Measurements from ENCODE around the gene SHISA2.
"Not testable (repeated sequence)": the region's sequence is repeated elsewhere in the genome, so short reads cannot be mapped to it uniquely, and the experiment has no call there.

Gene SHISA2

GRCh38 chr13:26051657-26052311, at the start of gene SHISA2:
Gene SHISA2, minus strand, starts transcription at chr13:26052016. Its CDS starts 1,041 bp downstream, at chr13:26050975.
- no peaks in the 10 kb centered on the region for H3K79me2 ChIP-seq (ENCODE audit: control insufficient read depth, insufficient read depth, low read length, unreplicated experiment)
- H3K4me3 ChIP-seq (ENCODE audit: low read depth, low read length): peak within 1 kb of the TSS; percentile 63
- no peak within 1 kb of the TSS for H2AFZ ChIP-seq (ENCODE audit: low read length, unreplicated experiment)
- H3K4me1 ChIP-seq (ENCODE audit: control insufficient read depth, insufficient read depth, low read length, unreplicated experiment): no peaks in the 10 kb centered on the region
- no peaks in the 10 kb centered on the region for H3K36me3 ChIP-seq (ENCODE audit: insufficient read depth, low read length)
- H3K27me3 ChIP-seq (ENCODE audit: insufficient read depth, low read length): peaks cover 73% of the 10 kb centered on the region
- no peak within 1 kb of the TSS for H3K27ac ChIP-seq (ENCODE audit: low read depth, low read length)

- Histone ChIP-seq H2AFZ (ENCODE audit: low read length, unreplicated experiment) (no peak overlapping the region), H3K4me1 (ENCODE audit: control insufficient read depth, insufficient read depth, low read length, unreplicated experiment) (no peaks in the 10 kb centered on the region), H3K27me3 (ENCODE audit: insufficient read depth, low read length) (peaks cover 28% of the 10 kb centered on the region; the same call in 1 of the 2 replicates), H3K27ac (ENCODE audit: low read depth, low read length) (no peak overlapping the region), H3K4me3 (ENCODE audit: low read depth, low read length) (no peak overlapping the region), H3K79me2 (ENCODE audit: control insufficient read depth, insufficient read depth, low read length, unreplicated experiment) (no peaks in the 10 kb centered on the region), H3K36me3 (ENCODE audit: insufficient read depth, low read length) (no peaks in the 10 kb centered on the region)
Observed at GRCh38 chr13:26095846-26096610, 44.2 kb upstream of the SHISA2 start.

GRCh38 chr13:26095338-26095737, 43.5 kb upstream of the SHISA2 start:
- Histone ChIP-seq H3K79me2 (ENCODE audit: control insufficient read depth, insufficient read depth, low read length, unreplicated experiment) (no peaks in the 10 kb centered on the region), H3K36me3 (ENCODE audit: insufficient read depth, low read length) (no peaks in the 10 kb centered on the region), H2AFZ (ENCODE audit: low read length, unreplicated experiment) (no peak overlapping the region), H3K4me3 (ENCODE audit: low read depth, low read length) (no peak overlapping the region), H3K4me1 (ENCODE audit: control insufficient read depth, insufficient read depth, low read length, unreplicated experiment) (no peaks in the 10 kb centered on the region), H3K27me3 (ENCODE audit: insufficient read depth, low read length) (peaks cover 28% of the 10 kb centered on the region; the same call in 1 of the 2 replicates), H3K27ac (ENCODE audit: low read depth, low read length) (no peak overlapping the region)

- H3K36me3 ChIP-seq (ENCODE audit: insufficient read depth, low read length); H2AFZ ChIP-seq (ENCODE audit: low read length, unreplicated experiment); H3K4me1 ChIP-seq (ENCODE audit: control insufficient read depth, insufficient read depth, low read length, unreplicated experiment); H3K27ac ChIP-seq (ENCODE audit: low read depth, low read length); H3K4me3 ChIP-seq (ENCODE audit: low read depth, low read length); H3K79me2 ChIP-seq (ENCODE audit: control insufficient read depth, insufficient read depth, low read length, unreplicated experiment): not testable (repeated sequence)
- H3K27me3 ChIP-seq (ENCODE audit: insufficient read depth, low read length): peaks cover 20% of the 10 kb centered on the region; the same call in 1 of the 2 replicates
Observed at GRCh38 chr13:26076821-26077220, 25.0 kb upstream of the SHISA2 start.

GRCh38 chr13:26075498-26075897, 23.7 kb upstream of the SHISA2 start:
- Histone ChIP-seq H3K79me2 (ENCODE audit: control insufficient read depth, insufficient read depth, low read length, unreplicated experiment) (no peaks in the 10 kb centered on the region), H3K27me3 (ENCODE audit: insufficient read depth, low read length) (0 out of 2 replicates have a peak, but pooled peaks cover 10% of the 10 kb centered on the region), H3K36me3 (ENCODE audit: insufficient read depth, low read length) (no peaks in the 10 kb centered on the region), H2AFZ (ENCODE audit: low read length, unreplicated experiment) (no peak overlapping the region), H3K4me3 (ENCODE audit: low read depth, low read length) (no peak overlapping the region), H3K4me1 (ENCODE audit: control insufficient read depth, insufficient read depth, low read length, unreplicated experiment) (no peaks in the 10 kb centered on the region), H3K27ac (ENCODE audit: low read depth, low read length) (no peak overlapping the region)

GRCh38 chr13:26074706-26075105, 22.9 kb upstream of the SHISA2 start:
- H3K4me3 ChIP-seq (ENCODE audit: low read depth, low read length): peak overlapping the region; percentile 49; the same call in 1 of the 2 replicates
- no peaks in the 10 kb centered on the region for H3K79me2 ChIP-seq (ENCODE audit: control insufficient read depth, insufficient read depth, low read length, unreplicated experiment)
- H3K27ac ChIP-seq (ENCODE audit: low read depth, low read length): no peak overlapping the region
- 0 out of 2 replicates have a peak, but pooled peaks cover 10% of the 10 kb centered on the region for H3K27me3 ChIP-seq (ENCODE audit: insufficient read depth, low read length)
- H3K36me3 ChIP-seq (ENCODE audit: insufficient read depth, low read length): no peaks in the 10 kb centered on the region
- no peaks in the 10 kb centered on the region for H3K4me1 ChIP-seq (ENCODE audit: control insufficient read depth, insufficient read depth, low read length, unreplicated experiment)
- H2AFZ ChIP-seq (ENCODE audit: low read length, unreplicated experiment): no peak overlapping the region

GRCh38 chr13:26072335-26072734, 20.5 kb upstream of the SHISA2 start:
- H3K27ac ChIP-seq (ENCODE audit: low read depth, low read length); H3K79me2 ChIP-seq (ENCODE audit: control insufficient read depth, insufficient read depth, low read length, unreplicated experiment); H3K27me3 ChIP-seq (ENCODE audit: insufficient read depth, low read length); H3K4me3 ChIP-seq (ENCODE audit: low read depth, low read length); H3K4me1 ChIP-seq (ENCODE audit: control insufficient read depth, insufficient read depth, low read length, unreplicated experiment); H3K36me3 ChIP-seq (ENCODE audit: insufficient read depth, low read length); H2AFZ ChIP-seq (ENCODE audit: low read length, unreplicated experiment): not testable (repeated sequence)

GRCh38 chr13:26071691-26072090, 19.9 kb upstream of the SHISA2 start:
- Histone ChIP-seq H2AFZ (ENCODE audit: low read length, unreplicated experiment) (no peak overlapping the region), H3K27me3 (ENCODE audit: insufficient read depth, low read length) (0 out of 2 replicates have a peak, but pooled peaks cover 4% of the 10 kb centered on the region), H3K4me1 (ENCODE audit: control insufficient read depth, insufficient read depth, low read length, unreplicated experiment) (no peaks in the 10 kb centered on the region), H3K79me2 (ENCODE audit: control insufficient read depth, insufficient read depth, low read length, unreplicated experiment) (no peaks in the 10 kb centered on the region), H3K27ac (ENCODE audit: low read depth, low read length) (no peak overlapping the region), H3K4me3 (ENCODE audit: low read depth, low read length) (no peak overlapping the region), H3K36me3 (ENCODE audit: insufficient read depth, low read length) (no peaks in the 10 kb centered on the region)

- H3K27me3 ChIP-seq (ENCODE audit: insufficient read depth, low read length); H3K4me3 ChIP-seq (ENCODE audit: low read depth, low read length); H3K4me1 ChIP-seq (ENCODE audit: control insufficient read depth, insufficient read depth, low read length, unreplicated experiment); H3K79me2 ChIP-seq (ENCODE audit: control insufficient read depth, insufficient read depth, low read length, unreplicated experiment); H3K36me3 ChIP-seq (ENCODE audit: insufficient read depth, low read length); H3K27ac ChIP-seq (ENCODE audit: low read depth, low read length); H2AFZ ChIP-seq (ENCODE audit: low read length, unreplicated experiment): not testable (repeated sequence)
Observed at GRCh38 chr13:26069642-26070041, 17.8 kb upstream of the SHISA2 start.

GRCh38 chr13:26068372-26068771, 16.6 kb upstream of the SHISA2 start:
- H3K27ac ChIP-seq (ENCODE audit: low read depth, low read length); H3K4me1 ChIP-seq (ENCODE audit: control insufficient read depth, insufficient read depth, low read length, unreplicated experiment): not testable (repeated sequence)

GRCh38 chr13:26067601-26068000, 15.8 kb upstream of the SHISA2 start:
- H3K36me3 ChIP-seq (ENCODE audit: insufficient read depth, low read length): no peaks in the 10 kb centered on the region
- H3K27me3 ChIP-seq (ENCODE audit: insufficient read depth, low read length): 0 out of 2 replicates have a peak, but pooled peaks cover 4% of the 10 kb centered on the region
- H3K27ac ChIP-seq (ENCODE audit: low read depth, low read length): no peak overlapping the region
- H3K4me3 ChIP-seq (ENCODE audit: low read depth, low read length): no peak overlapping the region
- H2AFZ ChIP-seq (ENCODE audit: low read length, unreplicated experiment): no peak overlapping the region
- H3K79me2 ChIP-seq (ENCODE audit: control insufficient read depth, insufficient read depth, low read length, unreplicated experiment): no peaks in the 10 kb centered on the region
- H3K4me1 ChIP-seq (ENCODE audit: control insufficient read depth, insufficient read depth, low read length, unreplicated experiment): no peaks in the 10 kb centered on the region

More at GRCh38 chr13:26068372-26068771, 16.6 kb upstream of the SHISA2 start:
- H3K36me3 ChIP-seq (ENCODE audit: insufficient read depth, low read length); H3K4me3 ChIP-seq (ENCODE audit: low read depth, low read length); H2AFZ ChIP-seq (ENCODE audit: low read length, unreplicated experiment); H3K27me3 ChIP-seq (ENCODE audit: insufficient read depth, low read length); H3K79me2 ChIP-seq (ENCODE audit: control insufficient read depth, insufficient read depth, low read length, unreplicated experiment): not testable (repeated sequence)

Data from ACC112 (cell line).